Liver (tissue), 9 donors: ENCODE data around the gene SLC39A1. TPM values are rescaled to one million over a fixed set of nuclear protein-coding genes. Genes with fewer than 3 reads are reported as not detected.

Experiments
- DNase-seq: peaks from one replicate; pipeline ENCODE4 v3.0.0-alpha.2; 2017; ENCODE audit warnings: low spot score
- H3K27ac ChIP-seq, 2 donors: one replicate each; pipeline ENCODE4 v1.7.0; 2013; ENCODE audit warnings: inconsistent platforms in 2 of 2, low read length in 2 of 2, control low read depth in 1 of 2, low read depth in 1 of 2, mild to moderate bottlenecking in 1 of 2
- H3K27me3 ChIP-seq, 4 donors: one replicate each; pipeline versions ENCODE4 v1.6.1 to v1.7.0; 2013; ENCODE audit warnings: low read length in 3 of 4, inconsistent platforms in 1 of 4, mild to moderate bottlenecking in 1 of 4, moderate library complexity in 1 of 4; ENCODE audit not compliant: control insufficient read depth in 4 of 4, insufficient read depth in 4 of 4
- H3K36me3 ChIP-seq, 4 donors: one replicate each; pipeline versions ENCODE4 v1.6.1 to v1.7.0; 2013; ENCODE audit warnings: low read length in 3 of 4, mild to moderate bottlenecking in 3 of 4, low read depth in 1 of 4, moderate library complexity in 1 of 4; ENCODE audit not compliant: control insufficient read depth in 4 of 4, insufficient read depth in 3 of 4
- H3K4me1 ChIP-seq, 4 donors: one replicate each; pipeline versions ENCODE4 v1.6.1 to v1.7.0; 2013; ENCODE audit warnings: low read length in 3 of 4, mild to moderate bottlenecking in 3 of 4, moderate library complexity in 1 of 4; ENCODE audit not compliant: control insufficient read depth in 4 of 4, insufficient read depth in 4 of 4
- H3K4me3 ChIP-seq, 3 donors: one replicate each; pipeline versions ENCODE4 v1.6.1 to v1.7.0; 2013; ENCODE audit warnings: low read length in 3 of 3, control low read depth in 1 of 3, low read depth in 1 of 3, mild to moderate bottlenecking in 1 of 3
- H3K9ac ChIP-seq, 2 donors: one replicate each; pipeline ENCODE4 v1.7.0; 2013; ENCODE audit warnings: low read length in 2 of 2, mild to moderate bottlenecking in 2 of 2, moderate library complexity in 2 of 2, control low read depth in 1 of 2, low read depth in 1 of 2
- H3K9me3 ChIP-seq, 4 donors: one replicate each; pipeline versions ENCODE4 v1.6.1 to v1.7.0; 2013; ENCODE audit warnings: low read length in 3 of 4; ENCODE audit not compliant: control insufficient read depth in 4 of 4
- FOXA1 ChIP-seq: IDR thresholded peaks from 2 replicates; pipeline ENCODE4 v1.6.1; 2016; ENCODE audit warnings: antibody characterized with exemption
- FOXA2 ChIP-seq: IDR thresholded peaks from 2 replicates; pipeline ENCODE4 v1.6.1; 2016; ENCODE audit warnings: antibody characterized with exemption
- GABPA ChIP-seq, 2 donors: IDR thresholded peaks in 1 of 2; conservative IDR thresholded peaks in 1 of 2; 2 replicates each; pipeline ENCODE4 v1.6.1; 2016; ENCODE audit warnings: antibody characterized with exemption in 2 of 2, mild to moderate bottlenecking in 1 of 2, moderate library complexity in 1 of 2
- HNF4A ChIP-seq, 2 donors: conservative IDR thresholded peaks; 2 replicates each; pipeline ENCODE4 v1.6.1; 2016; ENCODE audit warnings: antibody characterized with exemption in 2 of 2, mild to moderate bottlenecking in 2 of 2
- HNF4G ChIP-seq: IDR thresholded peaks from 2 replicates; pipeline ENCODE4 v1.6.1; 2016; ENCODE audit warnings: antibody characterized with exemption
- JUND ChIP-seq, 2 donors: IDR thresholded peaks; 2 replicates each; pipeline ENCODE4 v1.6.1; 2016; ENCODE audit warnings: antibody characterized with exemption in 2 of 2
- NR2F2 ChIP-seq: IDR thresholded peaks from 2 replicates; pipeline ENCODE4 v1.6.1; 2016; ENCODE audit warnings: antibody characterized with exemption
- RAD21 ChIP-seq, 2 donors: IDR thresholded peaks; 2 replicates each; pipeline ENCODE4 v1.6.1; 2016; ENCODE audit warnings: antibody characterized with exemption in 2 of 2, mild to moderate bottlenecking in 2 of 2
- RXRA ChIP-seq, 2 donors: IDR thresholded peaks; 2 replicates each; pipeline ENCODE4 v1.6.1; 2017 to 2018; ENCODE audit warnings: antibody characterized with exemption in 2 of 2, mild to moderate bottlenecking in 1 of 2
- SP1 ChIP-seq: IDR thresholded peaks from 2 replicates; pipeline ENCODE4 v1.6.1; 2018; ENCODE audit warnings: antibody characterized with exemption, mild to moderate bottlenecking
- TAF1 ChIP-seq: conservative IDR thresholded peaks from 2 replicates; pipeline ENCODE4 v1.6.1; 2016; ENCODE audit warnings: antibody characterized with exemption, mild to moderate bottlenecking
- YY1 ChIP-seq: IDR thresholded peaks from 2 replicates; pipeline ENCODE4 v1.6.1; 2016; ENCODE audit warnings: antibody characterized with exemption, mild to moderate bottlenecking
- WGBS: extraction: QIAGEN DNeasy Blood & Tissue Kit; methylation state at CpG from one replicate; pipeline ENCODE4 v1.1.7; 2013; 5-methylcytosine and 5-hydroxymethylcytosine counted together
- polyA plus RNA-seq, 2 donors: library from polyadenylated mRNA; stranded (reverse) in 1 of 2; unstranded in 1 of 2; fragments of 200-250 nt in 1 of 2; fragments of >200 nt in 1 of 2; fragmentation: Nextera tagmentation in 1 of 2; extraction: Ambion mirVana in 1 of 2; gene quantifications; one replicate each; pipeline versions ENCODE4 v1.2.1 to v1.2.3, GENCODE V29; 2013 to 2015
- total RNA-seq, 2 donors: library from RNA; depleted of rRNA; stranded (reverse); fragments of >200 nt; gene quantifications; one replicate each; pipeline ENCODE4 v1.2.3, GENCODE V29; 2014
- TF ChIP-seq, protein P1 (sequence below): IDR thresholded peaks from 2 replicates; pipeline ENCODE4 v1.6.1; 2016; ENCODE audit warnings: antibody characterized with exemption, mild to moderate bottlenecking
- TF ChIP-seq, protein P2 (sequence below): IDR thresholded peaks from 2 replicates; pipeline ENCODE4 v1.6.1; 2016; ENCODE audit warnings: antibody characterized with exemption
- TF ChIP-seq, protein P3 (sequence below): IDR thresholded peaks from 2 replicates; pipeline ENCODE4 v1.6.1; 2016; ENCODE audit warnings: antibody characterized with exemption
- TF ChIP-seq, protein P4 (sequence below): IDR thresholded peaks from 2 replicates; pipeline ENCODE4 v1.6.1; 2016; ENCODE audit warnings: antibody characterized with exemption
- donor health status: healthy.
- donor health status: healthy.
- donor health status: healthy.
- donor health status: healthy.
- donor health status: healthy.

Gene SLC39A1
- total and polyA plus RNA-seq, 4 donors = 38.8 to 70.3 (median 54.6) TPM

DNA sequence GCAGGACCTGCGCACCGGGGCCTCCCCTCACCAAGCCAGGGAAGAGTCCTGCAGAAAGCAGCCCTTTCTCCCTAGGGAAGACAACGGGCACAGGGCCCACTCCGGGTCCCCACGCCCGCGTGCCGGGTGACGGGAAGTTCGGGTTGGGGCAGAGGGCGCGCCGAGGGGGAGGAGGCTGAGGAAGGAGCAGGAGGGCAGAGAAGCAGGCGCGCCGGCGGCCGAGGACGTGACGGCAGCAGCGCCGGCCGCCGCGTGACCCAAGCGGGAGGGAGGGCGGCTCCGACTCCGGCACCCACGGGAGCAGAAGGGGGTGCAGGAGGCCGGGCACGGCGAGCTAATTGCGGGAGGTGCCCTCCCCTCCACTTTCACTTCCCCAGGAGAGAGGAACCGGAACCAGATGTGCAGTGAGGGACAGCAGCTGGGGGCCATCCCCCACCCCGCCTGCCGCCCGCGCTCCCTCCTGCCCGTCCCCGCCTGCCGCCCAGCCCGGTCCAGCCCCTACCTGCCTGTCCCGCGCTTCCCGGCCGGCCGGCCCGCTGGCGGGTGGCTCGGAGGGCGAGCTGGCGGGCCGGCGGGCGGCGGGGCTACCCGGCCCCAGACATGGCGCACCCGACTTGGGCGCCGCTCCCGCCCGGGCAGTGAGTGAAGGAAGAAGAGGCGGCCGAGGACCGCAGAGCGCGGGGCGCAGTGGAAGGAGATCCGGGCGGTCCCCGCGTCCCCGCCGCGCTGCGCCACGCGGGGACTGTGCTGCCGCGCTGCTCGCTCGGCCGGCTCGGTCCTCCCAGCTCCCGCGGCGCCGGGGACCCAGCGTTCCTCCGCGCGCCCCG lies 17.3 kb downstream of the SLC39A1 start:
- peak; percentile 69 for DNase-seq
- peak overlapping the region; percentile 80 to 97 (median 87) for H3K4me3 ChIP-seq
- peaks cover 14 to 38% (median 24%) of the 10 kb centered on the region in 4 donors for H3K4me1 ChIP-seq
- TF ChIP-seq JUND (IDR thresholded peaks at IDR 0.05) = no peak
- TF ChIP-seq FOXA2 = no peak
- peak in 1 of 2 donors; percentile 49 for TF ChIP-seq RAD21 (IDR thresholded peaks at IDR 0.05)
- TF ChIP-seq GABPA (IDR thresholded peaks at IDR 0.05 in 1 of 2, conservative IDR thresholded peaks at IDR 0.05 in 1 of 2) = peak in 1 of 2 donors; percentile 65
- TF ChIP-seq RXRA (IDR thresholded peaks at IDR 0.05) = peak; percentile 32 to 52
- peak in 1 of 2 donors; percentile 42 for TF ChIP-seq HNF4A (conservative IDR thresholded peaks at IDR 0.05)
- TF ChIP-seq, protein P1, sequence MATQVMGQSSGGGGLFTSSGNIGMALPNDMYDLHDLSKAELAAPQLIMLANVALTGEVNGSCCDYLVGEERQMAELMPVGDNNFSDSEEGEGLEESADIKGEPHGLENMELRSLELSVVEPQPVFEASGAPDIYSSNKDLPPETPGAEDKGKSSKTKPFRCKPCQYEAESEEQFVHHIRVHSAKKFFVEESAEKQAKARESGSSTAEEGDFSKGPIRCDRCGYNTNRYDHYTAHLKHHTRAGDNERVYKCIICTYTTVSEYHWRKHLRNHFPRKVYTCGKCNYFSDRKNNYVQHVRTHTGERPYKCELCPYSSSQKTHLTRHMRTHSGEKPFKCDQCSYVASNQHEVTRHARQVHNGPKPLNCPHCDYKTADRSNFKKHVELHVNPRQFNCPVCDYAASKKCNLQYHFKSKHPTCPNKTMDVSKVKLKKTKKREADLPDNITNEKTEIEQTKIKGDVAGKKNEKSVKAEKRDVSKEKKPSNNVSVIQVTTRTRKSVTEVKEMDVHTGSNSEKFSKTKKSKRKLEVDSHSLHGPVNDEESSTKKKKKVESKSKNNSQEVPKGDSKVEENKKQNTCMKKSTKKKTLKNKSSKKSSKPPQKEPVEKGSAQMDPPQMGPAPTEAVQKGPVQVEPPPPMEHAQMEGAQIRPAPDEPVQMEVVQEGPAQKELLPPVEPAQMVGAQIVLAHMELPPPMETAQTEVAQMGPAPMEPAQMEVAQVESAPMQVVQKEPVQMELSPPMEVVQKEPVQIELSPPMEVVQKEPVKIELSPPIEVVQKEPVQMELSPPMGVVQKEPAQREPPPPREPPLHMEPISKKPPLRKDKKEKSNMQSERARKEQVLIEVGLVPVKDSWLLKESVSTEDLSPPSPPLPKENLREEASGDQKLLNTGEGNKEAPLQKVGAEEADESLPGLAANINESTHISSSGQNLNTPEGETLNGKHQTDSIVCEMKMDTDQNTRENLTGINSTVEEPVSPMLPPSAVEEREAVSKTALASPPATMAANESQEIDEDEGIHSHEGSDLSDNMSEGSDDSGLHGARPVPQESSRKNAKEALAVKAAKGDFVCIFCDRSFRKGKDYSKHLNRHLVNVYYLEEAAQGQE = peak; percentile 13
- TF ChIP-seq, protein P2, sequence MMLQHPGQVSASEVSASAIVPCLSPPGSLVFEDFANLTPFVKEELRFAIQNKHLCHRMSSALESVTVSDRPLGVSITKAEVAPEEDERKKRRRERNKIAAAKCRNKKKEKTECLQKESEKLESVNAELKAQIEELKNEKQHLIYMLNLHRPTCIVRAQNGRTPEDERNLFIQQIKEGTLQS = no peak
- TF ChIP-seq NR2F2 = no peak
- TF ChIP-seq HNF4G = no peak
- TF ChIP-seq SP1 = peak; percentile 33
- peak overlapping the region; percentile 24 to 85 for H3K9ac ChIP-seq
- peak overlapping the region; percentile 94 to 95 for H3K27ac ChIP-seq
- H3K27me3 ChIP-seq = no peaks in the 10 kb centered on the region
- no peaks in the 10 kb centered on the region for H3K9me3 ChIP-seq
- under 1% methylated on average over 95 of the region's 95 CpGs for WGBS
- peaks cover 5 to 33% (median 18%) of the 10 kb centered on the region in 4 donors for H3K36me3 ChIP-seq

DNA sequence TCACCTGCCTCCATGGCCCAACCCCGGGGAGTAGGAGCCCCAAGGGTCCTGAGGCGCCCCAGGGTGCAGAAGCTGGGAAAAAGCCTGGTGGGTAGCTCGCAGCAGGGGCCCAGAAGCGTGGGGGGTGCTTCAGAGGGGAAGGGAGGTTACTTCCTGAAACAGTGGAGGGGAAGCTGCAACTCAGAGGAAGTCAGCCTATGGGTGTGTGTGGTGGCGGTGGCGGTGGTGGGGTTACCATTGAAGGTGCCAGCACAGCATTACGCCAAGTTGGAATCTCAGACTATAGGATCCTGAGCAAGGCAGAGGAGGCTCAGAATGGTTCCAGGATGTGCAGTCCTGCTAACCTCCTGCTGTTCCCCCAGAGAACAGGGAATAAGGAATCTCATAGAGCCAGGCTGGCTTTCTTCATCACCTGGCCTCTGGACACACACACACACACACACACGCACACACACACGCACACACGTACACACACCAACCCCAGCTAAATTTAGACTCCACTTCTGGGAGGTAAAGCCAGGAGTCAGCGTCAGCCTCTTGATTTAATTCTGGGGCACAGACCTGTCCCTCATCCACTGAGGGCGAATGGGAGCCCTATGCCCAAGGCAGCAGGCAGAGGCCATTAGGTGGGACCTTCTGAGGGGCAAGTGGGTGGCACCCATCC lies 18.1 kb downstream of the SLC39A1 start:
- H3K27me3 ChIP-seq = no peaks in the 10 kb centered on the region
- TF ChIP-seq TAF1 (no peak), FOXA2 (no peak), YY1 (no peak), FOXA1 (no peak)
- TF ChIP-seq, protein P2 = no peak
- TF ChIP-seq, protein P3, sequence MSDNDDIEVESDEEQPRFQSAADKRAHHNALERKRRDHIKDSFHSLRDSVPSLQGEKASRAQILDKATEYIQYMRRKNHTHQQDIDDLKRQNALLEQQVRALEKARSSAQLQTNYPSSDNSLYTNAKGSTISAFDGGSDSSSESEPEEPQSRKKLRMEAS = no peak
- TF ChIP-seq, protein P4, sequence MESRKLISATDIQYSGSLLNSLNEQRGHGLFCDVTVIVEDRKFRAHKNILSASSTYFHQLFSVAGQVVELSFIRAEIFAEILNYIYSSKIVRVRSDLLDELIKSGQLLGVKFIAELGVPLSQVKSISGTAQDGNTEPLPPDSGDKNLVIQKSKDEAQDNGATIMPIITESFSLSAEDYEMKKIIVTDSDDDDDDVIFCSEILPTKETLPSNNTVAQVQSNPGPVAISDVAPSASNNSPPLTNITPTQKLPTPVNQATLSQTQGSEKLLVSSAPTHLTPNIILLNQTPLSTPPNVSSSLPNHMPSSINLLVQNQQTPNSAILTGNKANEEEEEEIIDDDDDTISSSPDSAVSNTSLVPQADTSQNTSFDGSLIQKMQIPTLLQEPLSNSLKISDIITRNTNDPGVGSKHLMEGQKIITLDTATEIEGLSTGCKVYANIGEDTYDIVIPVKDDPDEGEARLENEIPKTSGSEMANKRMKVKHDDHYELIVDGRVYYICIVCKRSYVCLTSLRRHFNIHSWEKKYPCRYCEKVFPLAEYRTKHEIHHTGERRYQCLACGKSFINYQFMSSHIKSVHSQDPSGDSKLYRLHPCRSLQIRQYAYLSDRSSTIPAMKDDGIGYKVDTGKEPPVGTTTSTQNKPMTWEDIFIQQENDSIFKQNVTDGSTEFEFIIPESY = no peak
- peaks cover 5 to 33% (median 16%) of the 10 kb centered on the region in 4 donors for H3K36me3 ChIP-seq
- H3K4me3 ChIP-seq = peak overlapping the region; percentile 80 to 97 (median 87)
- no peaks in the 10 kb centered on the region for H3K9me3 ChIP-seq
- peak overlapping the region; percentile 24 to 85 for H3K9ac ChIP-seq
- peak overlapping the region; percentile 94 to 95 for H3K27ac ChIP-seq
- DNase-seq = no peak
- 41% methylated on average over 12 of the region's 12 CpGs for WGBS
- H3K4me1 ChIP-seq = peaks cover 14 to 38% (median 24%) of the 10 kb centered on the region in 4 donors
